Lower lobe of right lung (tissue), 2 donors: ENCODE data around the gene HRCT1. TPM values are rescaled to one million over a fixed set of nuclear protein-coding genes. Genes with fewer than 3 reads are reported as not detected.
"Not testable (repeated sequence)": the region's sequence is repeated elsewhere in the genome, so short reads cannot be mapped to it uniquely, and the experiment has no call there.

Experiments
- ATAC-seq, 2 donors: fragments of 200-7000 bp; cut with Tn5 transposase; one replicate each; pipeline ENCODE4 v1.9.1; 2020 to 2022; ENCODE audit warnings: mild to moderate bottlenecking in 2 of 2, moderate library complexity in 2 of 2
- DNase-seq: peaks from one replicate; pipeline ENCODE4 v3.0.0-alpha.2; 2020
- H3K27ac ChIP-seq: fragments of 200-600 bp; one replicate; pipeline ENCODE4 v1.8.0; 2022
- H3K27me3 ChIP-seq: fragments of 200-600 bp; one replicate; pipeline ENCODE4 v1.8.0; 2022; ENCODE audit warnings: low read depth
- H3K36me3 ChIP-seq: fragments of 200-600 bp; one replicate; pipeline ENCODE4 v1.8.0; 2022; ENCODE audit warnings: mild to moderate bottlenecking
- H3K4me1 ChIP-seq: fragments of 200-600 bp; one replicate; pipeline ENCODE4 v1.8.0; 2022
- H3K4me3 ChIP-seq: fragments of 200-600 bp; one replicate; pipeline ENCODE4 v1.8.0; 2022; ENCODE audit warnings: mild to moderate bottlenecking
- H3K9me3 ChIP-seq: fragments of 200-600 bp; one replicate; pipeline ENCODE4 v1.8.0; 2022
- intact Hi-C: fragments of 100-400 bp; cut with DNase I; formaldehyde crosslinking; loops from one replicate; pipeline ENCODE4 v1.11.0; 2022
- total RNA-seq: library from RNA; stranded (reverse); fragmentation: NEBNext Ultra II Directional; extraction: Animal tissue kit (Norgen Biotek cat#: 25700); gene quantifications from one replicate; pipeline ENCODE4 v1.2.1, GENCODE V29; 2021
- TF ChIP-seq, protein P1 (sequence below): fragments of 200-600 bp; IDR thresholded peaks from one replicate; pipeline ENCODE4 v1.8.0; 2022; ENCODE audit warnings: antibody characterized with exemption, mild to moderate bottlenecking
- donor health status: DM: no; HTN: yes; CAD: no; lungs with severe emphysema.

The HRCT1 gene
- total RNA-seq, 1 donor from 2014 or later: 8.7 TPM

DNA sequence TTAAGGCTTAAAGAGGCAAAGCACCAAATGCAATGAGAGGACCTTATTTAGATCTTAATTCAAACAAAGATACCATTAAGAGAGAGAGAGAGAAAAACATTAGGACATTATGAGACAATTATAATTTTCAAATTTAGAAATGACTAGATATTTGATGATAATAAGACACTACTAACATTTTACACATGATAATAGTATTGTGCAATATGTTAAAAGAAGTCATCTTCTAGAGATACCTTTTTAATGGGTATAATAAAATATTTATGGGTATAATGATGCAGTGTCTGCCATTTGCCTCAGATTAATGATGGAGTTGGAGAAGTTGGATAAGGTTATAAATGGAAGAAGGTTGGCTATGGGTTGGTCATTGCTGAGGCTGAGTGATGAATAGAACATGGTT lies 24.5 kb downstream of the HRCT1 start:
- Histone ChIP-seq H3K4me3 (no peak overlapping the region), H3K9me3 (no peaks in the 10 kb centered on the region), H3K4me1 (peaks cover 13% of the 10 kb centered on the region), H3K36me3 (no peaks in the 10 kb centered on the region), H3K27ac (no peak overlapping the region), H3K27me3 (no peaks in the 10 kb centered on the region)
- intact Hi-C loops: no loop called here
- ATAC-seq (no peak), DNase-seq (no peak)
- TF ChIP-seq, protein P1, sequence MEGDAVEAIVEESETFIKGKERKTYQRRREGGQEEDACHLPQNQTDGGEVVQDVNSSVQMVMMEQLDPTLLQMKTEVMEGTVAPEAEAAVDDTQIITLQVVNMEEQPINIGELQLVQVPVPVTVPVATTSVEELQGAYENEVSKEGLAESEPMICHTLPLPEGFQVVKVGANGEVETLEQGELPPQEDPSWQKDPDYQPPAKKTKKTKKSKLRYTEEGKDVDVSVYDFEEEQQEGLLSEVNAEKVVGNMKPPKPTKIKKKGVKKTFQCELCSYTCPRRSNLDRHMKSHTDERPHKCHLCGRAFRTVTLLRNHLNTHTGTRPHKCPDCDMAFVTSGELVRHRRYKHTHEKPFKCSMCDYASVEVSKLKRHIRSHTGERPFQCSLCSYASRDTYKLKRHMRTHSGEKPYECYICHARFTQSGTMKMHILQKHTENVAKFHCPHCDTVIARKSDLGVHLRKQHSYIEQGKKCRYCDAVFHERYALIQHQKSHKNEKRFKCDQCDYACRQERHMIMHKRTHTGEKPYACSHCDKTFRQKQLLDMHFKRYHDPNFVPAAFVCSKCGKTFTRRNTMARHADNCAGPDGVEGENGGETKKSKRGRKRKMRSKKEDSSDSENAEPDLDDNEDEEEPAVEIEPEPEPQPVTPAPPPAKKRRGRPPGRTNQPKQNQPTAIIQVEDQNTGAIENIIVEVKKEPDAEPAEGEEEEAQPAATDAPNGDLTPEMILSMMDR: no peak

DNA sequence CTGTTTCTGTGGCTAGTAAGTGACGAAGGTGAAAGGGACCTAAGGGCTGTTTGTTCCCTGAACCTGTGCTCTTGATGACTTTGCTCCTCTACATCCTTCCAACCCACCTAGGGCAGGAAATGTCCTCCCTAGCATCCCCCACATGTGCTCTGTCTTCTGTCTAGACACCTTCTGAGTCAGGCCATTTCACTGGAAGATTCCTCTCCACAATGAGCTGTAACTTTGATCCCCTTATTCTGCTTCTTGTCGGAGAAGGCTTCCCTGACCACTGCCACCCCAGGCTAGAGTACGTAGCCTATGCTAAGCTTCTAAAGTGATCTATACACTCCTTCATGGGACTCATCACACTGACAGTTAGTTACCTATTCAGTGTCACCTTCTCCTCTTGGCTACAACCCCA lies 25.0 kb downstream of the HRCT1 start:
- Histone ChIP-seq H3K9me3 (no peaks in the 10 kb centered on the region), H3K27me3 (no peaks in the 10 kb centered on the region), H3K4me3 (no peak overlapping the region), H3K4me1 (peaks cover 18% of the 10 kb centered on the region), H3K27ac (no peak overlapping the region), H3K36me3 (no peaks in the 10 kb centered on the region)
- TF ChIP-seq, protein P1: no peak
- ATAC-seq (no peak), DNase-seq (no peak)
- intact Hi-C loops: no loop called here

DNA sequence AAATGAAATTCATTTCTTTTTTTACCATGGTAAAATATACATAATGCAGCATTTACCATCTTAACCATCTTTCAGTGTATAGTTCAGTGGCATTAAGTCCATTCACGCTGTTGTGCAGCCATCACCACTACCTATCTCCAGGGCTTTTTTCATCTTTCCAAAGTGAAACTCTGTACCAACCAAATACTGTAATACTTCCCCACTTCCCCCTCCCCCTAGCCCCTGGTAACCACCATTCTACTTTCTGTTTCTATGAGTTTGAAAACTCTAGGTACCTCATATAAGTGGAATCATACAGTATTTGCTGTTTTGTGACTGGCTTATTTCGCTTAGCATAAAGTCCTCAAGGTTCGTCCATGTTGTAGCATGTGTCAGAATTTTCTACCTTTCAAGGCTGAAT lies 26.7 kb downstream of the HRCT1 start:
- no peaks in the 10 kb centered on the region for H3K27me3 ChIP-seq
- no peak overlapping the region for H3K27ac ChIP-seq
- intact Hi-C loops: no loop called here
- DNase-seq: no peak
- no peaks in the 10 kb centered on the region for H3K36me3 ChIP-seq
- peaks cover 24% of the 10 kb centered on the region for H3K4me1 ChIP-seq
- H3K4me3 ChIP-seq: no peak overlapping the region
- H3K9me3 ChIP-seq: no peaks in the 10 kb centered on the region
- peak in 1 of 2 donors; percentile 32 for ATAC-seq
- TF ChIP-seq, protein P1: no peak

DNA sequence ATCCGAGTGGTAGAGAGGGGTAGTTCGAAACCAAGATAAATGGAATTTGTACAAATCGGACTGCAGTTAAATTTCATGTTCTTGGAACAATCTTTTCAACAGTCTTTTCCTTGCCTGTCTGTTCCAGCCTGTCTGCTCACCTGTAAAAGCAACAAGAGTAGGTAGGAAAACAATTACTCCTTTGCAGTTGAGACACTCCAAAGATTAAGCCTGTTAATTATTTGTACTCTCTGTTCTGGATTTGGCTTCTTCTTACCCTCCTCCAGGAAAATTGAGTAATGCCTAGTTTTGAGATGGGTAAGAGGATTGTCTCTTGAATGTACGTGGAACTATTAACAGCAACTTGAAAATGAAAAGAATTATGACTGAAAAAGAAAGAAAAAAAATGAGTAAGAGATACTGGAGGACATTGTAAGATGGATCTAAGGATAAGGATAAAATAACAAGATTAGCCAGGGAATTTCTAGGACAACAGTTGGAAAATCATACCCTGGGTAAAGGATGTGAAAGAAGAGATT lies 27.6 kb downstream of the HRCT1 start:
- H3K27ac ChIP-seq: no peak overlapping the region
- no peaks in the 10 kb centered on the region for H3K9me3 ChIP-seq
- H3K36me3 ChIP-seq: no peaks in the 10 kb centered on the region
- peak in 1 of 2 donors; percentile 61 for ATAC-seq
- no peak for DNase-seq
- no peaks in the 10 kb centered on the region for H3K27me3 ChIP-seq
- H3K4me3 ChIP-seq: no peak overlapping the region
- TF ChIP-seq, protein P1: no peak
- peaks cover 24% of the 10 kb centered on the region for H3K4me1 ChIP-seq
- intact Hi-C loops: no loop called here

DNA sequence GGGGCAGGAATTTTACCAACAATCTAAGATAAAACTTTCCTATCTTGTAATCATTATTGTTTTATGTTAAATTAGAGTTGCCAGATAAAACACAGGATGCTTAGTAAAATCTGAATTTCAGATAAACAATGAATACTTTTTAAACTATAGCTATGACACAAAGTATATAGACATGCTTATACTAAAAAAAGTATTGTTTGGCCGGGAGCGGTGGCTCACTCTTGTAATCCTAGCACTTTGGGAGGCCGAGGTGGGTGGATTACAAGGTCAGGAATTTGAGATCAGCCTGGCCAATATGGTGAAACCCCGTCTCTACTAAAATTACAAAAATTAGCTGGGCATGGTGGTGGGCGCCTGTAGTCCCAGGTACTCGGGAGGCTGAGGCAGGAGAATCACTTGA lies 28.1 kb downstream of the HRCT1 start:
- intact Hi-C loops, H3K9me3 ChIP-seq, DNase-seq, H3K36me3 ChIP-seq, H3K4me3 ChIP-seq, H3K27me3 ChIP-seq, H3K27ac ChIP-seq, ATAC-seq: not testable (repeated sequence)
- H3K4me1 ChIP-seq: peaks cover 24% of the 10 kb centered on the region

DNA sequence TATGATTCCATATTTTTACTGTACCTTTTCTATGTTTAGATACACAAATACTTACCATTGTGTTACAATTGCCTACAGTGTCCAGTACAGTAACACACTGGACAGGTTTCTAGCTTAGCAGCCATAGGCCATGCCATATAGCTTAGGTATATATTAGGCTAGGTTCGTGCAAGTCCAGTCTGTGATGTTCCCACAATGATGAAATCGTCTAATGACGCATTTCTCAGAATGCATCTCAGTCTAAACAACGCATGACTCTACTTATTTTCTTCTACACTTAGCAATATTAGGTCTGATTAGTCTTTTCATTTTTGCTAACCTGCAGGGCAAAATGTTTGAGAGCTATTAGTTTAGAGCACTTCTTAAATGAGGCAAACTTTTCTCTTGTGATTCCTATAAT lies 29.3 kb downstream of the HRCT1 start:
- TF ChIP-seq, protein P1: no peak
- intact Hi-C loops: no loop called here
- H3K4me1 ChIP-seq: peaks cover 26% of the 10 kb centered on the region
- ATAC-seq: no peak
- no peaks in the 10 kb centered on the region for H3K9me3 ChIP-seq
- H3K27me3 ChIP-seq: no peaks in the 10 kb centered on the region
- H3K4me3 ChIP-seq: no peak overlapping the region
- no peaks in the 10 kb centered on the region for H3K36me3 ChIP-seq
- no peak overlapping the region for H3K27ac ChIP-seq
- DNase-seq: no peak
